GM18526 (cell line): Measurements from ENCODE around the gene ZBTB21.

Experiments used
- POLR2A ChIP-seq: IDR thresholded peaks from 3 replicates; pipeline ENCODE4 v1.6.1; 2011; ENCODE audit not compliant: insufficient read length; ENCODE audit errors: extremely low read depth

Gene ZBTB21

DNA sequence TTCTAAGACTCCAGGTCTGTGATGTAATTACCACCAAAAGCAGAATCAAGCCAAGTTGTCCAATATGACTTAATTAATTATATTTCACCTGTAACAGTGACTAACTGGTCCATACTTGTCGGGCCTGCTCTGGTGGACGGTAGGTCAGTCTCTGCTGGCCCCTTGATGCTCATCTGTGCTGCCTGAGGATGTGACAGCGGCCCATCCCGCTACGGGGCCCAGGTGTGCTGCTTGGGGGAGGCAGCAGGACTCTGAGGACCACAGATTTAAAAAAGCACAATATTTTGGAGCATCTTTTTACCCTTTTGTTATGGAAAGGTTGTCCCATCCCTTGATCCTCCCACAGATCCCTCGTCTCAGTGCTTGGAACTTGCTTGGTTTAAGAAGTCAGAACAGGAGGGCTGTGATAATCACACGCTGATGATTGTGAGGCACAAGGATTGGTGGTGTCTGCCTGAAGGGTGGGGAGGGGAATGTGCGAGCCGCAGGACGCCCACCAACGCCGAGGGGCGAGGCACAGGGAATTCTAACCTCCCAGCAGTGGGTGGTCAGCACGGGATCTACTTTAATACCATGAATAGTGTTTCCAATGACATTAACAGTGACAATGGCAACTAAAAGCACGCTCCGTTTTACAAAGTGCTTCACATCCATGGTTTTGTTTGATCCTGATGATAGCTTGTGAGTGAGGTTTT, 33.2 kb upstream of the ZBTB21 start:
- no peak for TF ChIP-seq POLR2A

DNA sequence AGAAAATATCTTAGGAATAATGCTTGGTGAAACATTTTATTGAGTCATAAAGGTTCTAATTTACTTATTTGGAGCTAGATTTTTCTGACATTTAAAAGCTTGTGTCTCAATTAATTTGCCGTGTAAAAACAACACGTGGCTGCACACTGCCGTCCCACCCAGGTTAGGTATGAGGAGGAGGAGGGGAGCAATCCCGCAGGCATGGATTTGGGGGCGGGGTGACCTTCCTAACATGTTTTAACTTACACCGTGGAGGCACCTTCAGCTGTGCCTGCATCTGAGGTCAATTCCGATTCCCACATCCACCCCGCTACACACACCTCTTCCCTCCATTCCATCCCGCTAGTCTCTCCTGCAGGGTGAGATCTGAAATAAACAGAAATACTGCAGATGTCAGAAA, 32.5 kb upstream of the ZBTB21 start:
- no peak for TF ChIP-seq POLR2A

- no peak for TF ChIP-seq POLR2A
Observed at GRCh38 chr21:42041711-42042110, 31.6 kb upstream of the ZBTB21 start.

DNA sequence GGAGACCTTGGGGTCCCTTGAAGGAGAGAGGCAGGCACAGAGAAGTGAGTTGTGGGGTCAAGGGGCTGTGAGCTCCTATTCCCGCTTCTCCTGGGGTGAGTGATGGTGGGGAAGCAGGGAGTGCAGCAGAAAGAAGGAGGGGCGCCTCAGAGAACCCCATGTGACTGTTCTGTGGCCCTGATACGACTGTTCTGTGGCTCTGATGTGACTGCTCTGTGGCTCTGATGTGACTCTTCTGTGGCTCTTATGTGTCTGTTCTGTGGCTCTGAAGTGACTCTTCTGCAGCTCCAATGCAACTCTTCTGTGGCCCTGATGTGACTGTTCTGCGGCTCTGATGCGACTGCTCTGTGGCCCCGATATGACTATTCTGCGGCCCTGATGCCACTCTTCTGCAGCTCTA, 31.1 kb upstream of the ZBTB21 start:
- no peak for TF ChIP-seq POLR2A

- TF ChIP-seq POLR2A = no peak
Observed at GRCh38 chr21:42040411-42041180, 30.4 kb upstream of the ZBTB21 start.

GRCh38 chr21:42039911-42040351, 29.8 kb upstream of the ZBTB21 start:
- no peak for TF ChIP-seq POLR2A

DNA sequence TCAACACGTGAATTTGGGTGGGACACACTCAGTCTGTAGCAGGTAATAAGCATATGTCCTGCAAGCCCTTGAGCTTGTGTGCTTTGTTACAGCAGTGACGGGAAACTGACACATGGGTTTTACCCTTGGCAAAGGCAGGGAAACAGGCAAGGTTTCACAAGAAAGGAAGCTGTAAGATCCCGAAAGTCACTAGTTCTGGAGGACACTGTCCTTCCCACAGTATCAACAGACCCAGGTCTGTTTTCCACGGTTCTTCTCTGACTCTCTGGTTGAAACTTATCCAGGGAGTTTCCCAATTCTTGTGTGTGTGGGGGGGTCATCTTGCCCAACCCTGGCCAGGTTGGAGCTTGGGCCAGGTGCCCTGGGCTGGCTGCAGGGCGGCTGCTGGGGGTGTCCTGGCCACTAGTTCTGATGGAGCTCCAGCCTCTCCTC, 29.3 kb upstream of the ZBTB21 start:
- TF ChIP-seq POLR2A = no peak

DNA sequence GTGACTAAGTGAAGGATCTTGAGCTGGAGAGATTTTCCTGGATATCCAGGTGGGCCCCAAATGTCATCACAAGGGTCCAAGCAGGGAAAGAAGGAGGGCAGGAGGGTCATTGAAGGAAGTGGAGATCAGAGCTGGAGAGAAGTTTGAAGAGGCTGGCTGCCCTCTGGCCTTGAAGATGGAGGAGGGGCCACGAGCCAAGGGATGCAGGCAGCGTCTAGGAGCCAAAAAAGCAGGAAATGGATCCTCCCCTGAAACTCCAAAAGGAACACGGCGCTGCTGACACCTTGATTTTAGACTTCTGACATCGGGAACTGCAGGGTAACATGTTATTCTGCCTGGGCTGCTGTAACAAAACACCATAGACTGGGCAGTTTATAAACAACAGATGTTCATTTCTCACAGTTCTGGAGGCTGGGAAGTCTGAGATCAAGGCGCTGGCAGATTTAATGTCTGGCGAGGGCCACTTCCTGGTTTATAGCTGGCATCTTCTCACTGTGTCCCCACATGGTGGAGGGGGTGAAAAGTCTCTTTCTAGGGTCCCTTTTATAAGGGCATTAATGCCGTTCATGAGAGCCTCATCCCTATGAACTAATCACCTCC, 28.8 kb upstream of the ZBTB21 start:
- TF ChIP-seq POLR2A = no peak

GRCh38 chr21:42038393-42038792, 28.2 kb upstream of the ZBTB21 start:
- TF ChIP-seq POLR2A = no peak

DNA sequence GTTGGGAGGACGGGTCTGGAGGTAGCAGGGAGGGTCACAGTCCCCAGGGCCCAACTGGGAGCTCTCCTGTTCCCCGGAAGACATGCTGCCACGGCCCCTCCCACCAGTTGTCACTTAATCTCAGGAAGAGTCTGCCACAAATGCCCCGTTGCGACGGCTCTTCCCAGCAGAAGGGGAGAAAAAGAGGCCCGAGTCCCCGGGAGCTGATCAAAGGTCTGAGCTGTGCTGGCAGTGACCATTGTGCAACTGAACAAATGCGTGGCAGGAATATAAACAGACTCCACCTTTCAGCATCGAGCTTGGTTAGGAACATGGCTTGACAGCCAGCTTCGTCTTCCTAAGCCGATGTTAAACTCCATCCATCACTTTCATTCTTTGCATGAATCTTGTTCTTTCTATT, 27.8 kb upstream of the ZBTB21 start:
- no peak for TF ChIP-seq POLR2A

DNA sequence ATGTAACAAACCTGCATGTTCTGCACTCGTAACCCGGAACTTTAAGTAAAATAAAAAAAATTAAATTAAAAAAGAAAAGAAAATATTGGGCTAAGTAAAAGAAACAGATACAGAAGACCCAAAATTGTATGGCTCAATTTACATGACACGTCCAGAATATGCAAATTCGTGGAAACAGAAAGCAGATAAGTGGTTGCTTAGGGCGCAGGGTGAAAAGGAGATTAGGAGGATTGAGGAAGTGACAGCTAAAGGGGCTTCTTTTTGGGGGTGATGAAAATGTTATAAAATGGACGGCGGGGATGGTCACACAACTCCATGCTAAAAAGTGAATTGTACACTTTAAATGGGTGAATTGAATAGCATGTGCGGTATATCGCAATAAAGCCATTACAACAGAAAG, 27.4 kb upstream of the ZBTB21 start:
- no peak for TF ChIP-seq POLR2A

GRCh38 chr21:42036313-42036712, 26.2 kb upstream of the ZBTB21 start:
- no peak for TF ChIP-seq POLR2A

DNA sequence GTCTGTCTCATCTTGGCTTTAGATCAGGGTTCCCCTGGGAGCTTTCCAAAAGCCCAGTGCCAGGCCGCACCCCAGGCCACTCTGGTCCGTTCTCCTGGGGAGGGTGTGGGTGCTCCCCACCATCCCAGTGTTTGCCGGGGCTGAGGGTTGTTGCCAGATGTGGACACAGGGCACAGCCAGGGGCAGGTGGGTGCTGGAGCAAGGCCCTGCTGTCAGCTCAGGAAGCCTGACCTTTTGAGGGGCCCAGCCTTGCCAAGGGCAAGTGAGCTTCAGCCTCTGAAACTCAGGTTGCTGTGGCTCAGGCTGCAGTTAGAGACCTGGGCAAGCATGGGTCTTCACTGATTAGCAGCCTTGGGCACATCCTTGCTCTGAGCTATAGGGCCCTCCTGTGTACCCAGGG, 22.8 kb upstream of the ZBTB21 start:
- TF ChIP-seq POLR2A = no peak

DNA sequence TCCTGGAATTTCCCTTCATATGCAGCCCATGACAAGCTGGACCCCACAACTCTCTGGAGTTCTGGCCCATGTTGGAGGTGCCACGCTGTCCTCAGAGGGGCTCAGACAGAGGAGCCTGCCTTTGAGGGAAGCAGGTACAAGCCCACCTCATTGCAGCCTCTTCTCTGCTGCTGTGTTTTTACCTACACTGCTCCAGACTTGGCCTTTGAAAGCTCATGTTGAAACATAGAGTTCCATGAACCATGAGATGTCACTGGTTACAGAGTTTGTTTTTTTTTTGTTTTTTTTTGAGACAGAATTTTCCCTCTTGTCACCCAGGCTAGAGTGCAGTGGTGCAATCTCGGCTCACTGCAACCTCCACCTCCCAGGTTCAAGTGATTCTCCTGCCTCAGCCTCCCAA, 22.1 kb upstream of the ZBTB21 start:
- TF ChIP-seq POLR2A = no peak

GRCh38 chr21:42031816-42032215, 21.7 kb upstream of the ZBTB21 start:
- TF ChIP-seq POLR2A = no peak

GRCh38 chr21:42031241-42031640, 21.1 kb upstream of the ZBTB21 start:
- no peak for TF ChIP-seq POLR2A

DNA sequence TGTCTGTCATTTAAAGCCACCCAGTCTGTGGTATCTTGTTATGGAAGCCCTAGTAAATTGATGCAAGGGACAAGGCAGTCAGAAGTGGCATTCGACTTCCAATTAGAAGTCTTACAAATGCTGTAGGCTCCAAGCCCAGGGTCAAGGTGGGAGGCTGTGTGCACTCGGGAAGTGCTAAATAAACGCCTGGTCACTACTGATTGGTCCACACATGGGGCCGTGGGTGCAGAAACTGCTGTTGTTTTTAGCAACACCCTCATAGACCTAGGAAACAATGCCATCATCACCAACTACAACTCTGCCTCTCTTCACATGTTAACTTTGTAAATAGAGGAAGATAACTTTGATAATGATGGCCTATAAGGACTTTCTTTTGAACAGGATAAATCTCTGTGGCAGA, 20.2 kb upstream of the ZBTB21 start:
- no peak for TF ChIP-seq POLR2A
